Cardiac septum (tissue), 1 donor: ENCODE measurements around the gene GRIN2A. TPM values are rescaled to one million over a fixed set of nuclear protein-coding genes. Genes with fewer than 3 reads are reported as not detected.

ENCODE experiments used
- DNase-seq: peaks from one replicate; pipeline ENCODE4 v3.0.0-alpha.2; 2020; ENCODE audit warnings: low spot score
- intact Hi-C: fragments of 100-400 bp; cut with DNase I; formaldehyde crosslinking; loops from one replicate; pipeline ENCODE4 v1.14.0; 2022
- total RNA-seq: library from RNA; stranded (reverse); fragmentation: NEBNext Ultra II Directional; extraction: Animal tissue kit (Norgen Biotek cat#: 25700); gene quantifications from one replicate; pipeline ENCODE4 v1.2.1, GENCODE V29; 2021
- donor health status: DM: no; HTN: no; CAD: no.

The GRIN2A gene
- total RNA-seq, 1 donor from 2014 or later: 1.1 TPM

- no peak for DNase-seq
- intact Hi-C loops: no loop called here
Observed at GRCh38 chr16:10100829-10101228, 81.4 kb downstream of the GRIN2A start.

GRCh38 chr16:10098991-10099390, 83.2 kb downstream of the GRIN2A start:
- DNase-seq: no peak

GRCh38 chr16:10097271-10097670, 85.0 kb downstream of the GRIN2A start:
- no peak for DNase-seq
- intact Hi-C loops: no loop called here

More at GRCh38 chr16:10098991-10099390, 83.2 kb downstream of the GRIN2A start:
- intact Hi-C loops: no loop called here

- intact Hi-C loops: no loop called here
- no peak for DNase-seq
Observed at GRCh38 chr16:10093576-10093975, 88.7 kb downstream of the GRIN2A start.

- intact Hi-C loops: no loop called here
- no peak for DNase-seq
Observed at GRCh38 chr16:10090816-10091215, 91.4 kb downstream of the GRIN2A start.

- DNase-seq: no peak
- intact Hi-C loops: loop anchor here (10.0 kb wide), 2 partner anchors 234 to 724 kb away; no protein-coding TSS in a partner anchor
Observed at GRCh38 chr16:10088380-10088793, 93.8 kb downstream of the GRIN2A start.

GRCh38 chr16:10087151-10087550, 95.1 kb downstream of the GRIN2A start:
- intact Hi-C loops: loop anchor here (10.0 kb wide), 2 partner anchors 232 to 722 kb away; no protein-coding TSS in a partner anchor
- DNase-seq: no peak

GRCh38 chr16:10086620-10087019, 95.6 kb downstream of the GRIN2A start:
- no peak for DNase-seq
- intact Hi-C loops: loop anchor here (10.0 kb wide), 2 partner anchors 232 to 722 kb away; no protein-coding TSS in a partner anchor

- no peak for DNase-seq
- intact Hi-C loops: loop anchor here (10.0 kb wide), 2 partner anchors 230 to 720 kb away; no protein-coding TSS in a partner anchor
Observed at GRCh38 chr16:10085078-10085798, 97.0 kb downstream of the GRIN2A start.

- DNase-seq: no peak
- intact Hi-C loops: loop anchor here (10.0 kb wide), 2 partner anchors 228 to 718 kb away; no protein-coding TSS in a partner anchor
Observed at GRCh38 chr16:10083301-10083700, 98.9 kb downstream of the GRIN2A start.

- intact Hi-C loops: loop anchor here (10.0 kb wide), 2 partner anchors 227 to 717 kb away; no protein-coding TSS in a partner anchor
Observed at GRCh38 chr16:10081201-10081940, 100.9 kb downstream of the GRIN2A start.

GRCh38 chr16:10080051-10080772, 102.0 kb downstream of the GRIN2A start:
- intact Hi-C loops: loop anchor here (10.0 kb wide), 2 partner anchors 225 to 715 kb away; no protein-coding TSS in a partner anchor
- no peak for DNase-seq

More at GRCh38 chr16:10081201-10081940, 100.9 kb downstream of the GRIN2A start:
- DNase-seq: no peak

GRCh38 chr16:10078541-10078949, 103.7 kb downstream of the GRIN2A start:
- intact Hi-C loops: no loop called here
- no peak for DNase-seq

GRCh38 chr16:10077861-10078260, 104.4 kb downstream of the GRIN2A start:
- intact Hi-C loops: no loop called here
- no peak for DNase-seq

- intact Hi-C loops: no loop called here
- DNase-seq: no peak
Observed at GRCh38 chr16:10076037-10076436, 106.2 kb downstream of the GRIN2A start.

- DNase-seq: no peak
- intact Hi-C loops: no loop called here
Observed at GRCh38 chr16:10070591-10070990, 111.6 kb downstream of the GRIN2A start.

- intact Hi-C loops: no loop called here
- peak; percentile 78 for DNase-seq
Observed at GRCh38 chr16:10069374-10069773, 112.9 kb downstream of the GRIN2A start.

- intact Hi-C loops: no loop called here
- no peak for DNase-seq
Observed at GRCh38 chr16:10067835-10068234, 114.4 kb downstream of the GRIN2A start.

GRCh38 chr16:10067406-10067805, 114.8 kb downstream of the GRIN2A start:
- no peak for DNase-seq
- intact Hi-C loops: no loop called here

- DNase-seq: no peak
- intact Hi-C loops: no loop called here
Observed at GRCh38 chr16:10065019-10065418, 117.2 kb downstream of the GRIN2A start.
